Gastrocnemius medialis (tissue), 4 donors: Measurements from ENCODE around the gene EPB42. TPM values are rescaled to one million over a fixed set of nuclear protein-coding genes. Genes with fewer than 3 reads are reported as not detected.

Source experiments
- ATAC-seq, 2 donors: fragments of 150-250 bp; one replicate each; pipeline ENCODE4 v1.9.1; 2016
- DNase-seq, 2 donors: peaks; one replicate each; pipeline ENCODE4 v3.0.0-alpha.2; 2019
- H3K27ac ChIP-seq, 4 donors: fragments of 200-600 bp; sonication (generic); 1 replicate in 1 of 4; 2 replicates in 3 of 4; pipeline ENCODE4 v1.5.1; 2016 to 2018; ENCODE audit warnings: mild to moderate bottlenecking in 2 of 4, moderate library complexity in 1 of 4
- H3K27me3 ChIP-seq, 3 donors: fragments of 200-600 bp; sonication (generic) in 2 of 3; 1 replicate in 1 of 3; 2 replicates in 2 of 3; pipeline versions ENCODE4 v1.5.1 to v1.6.0; 2016 to 2019; ENCODE audit warnings: mild to moderate bottlenecking in 1 of 3, moderate library complexity in 1 of 3
- H3K36me3 ChIP-seq, 2 donors: fragments of 200-600 bp; sonication (generic) in 1 of 2; one replicate each; pipeline ENCODE4 v1.5.1; 2017 to 2018
- H3K4me1 ChIP-seq, 2 donors: fragments of 200-600 bp; sonication (generic) in 1 of 2; one replicate each; pipeline ENCODE4 v1.5.1; 2016 to 2017; ENCODE audit warnings: mild to moderate bottlenecking in 2 of 2
- H3K4me3 ChIP-seq, 4 donors: fragments of 200-600 bp; sonication (generic) in 3 of 4; 1 replicate in 1 of 4; 2 replicates in 3 of 4; pipeline ENCODE4 v1.5.1; 2016 to 2019; ENCODE audit warnings: mild to moderate bottlenecking in 2 of 4
- H3K9me3 ChIP-seq, 3 donors: fragments of 200-600 bp; sonication (generic) in 2 of 3; 1 replicate in 1 of 3; 2 replicates in 2 of 3; pipeline ENCODE4 v1.5.1; 2016 to 2019
- POLR2A ChIP-seq, 2 donors: fragments of 450-650 bp; IDR thresholded peaks; one replicate each; pipeline ENCODE4 v1.6.1; 2017; ENCODE audit warnings: antibody characterized with exemption in 2 of 2, mild to moderate bottlenecking in 2 of 2, moderate library complexity in 2 of 2
- in situ Hi-C, 4 donors: fragments of 200-750 bp; cut with MboI; loops; one replicate each; pipeline versions ENCODE4 v1.15.0 to v1.8.0; 2017; ENCODE audit warnings: low sequenced_read_pairs in 4 of 4
- intact Hi-C: fragments of 100-400 bp; cut with DNase I; formaldehyde crosslinking; loops from one replicate; pipeline ENCODE4 v1.15.1; 2023; ENCODE audit warnings: low total_unique reads
- total RNA-seq, 4 donors: library from RNA; depleted of rRNA; stranded (reverse); fragments of >200 nt; gene quantifications; one replicate each; pipeline versions ENCODE4 v1.1.0 to v1.2.3, GENCODE V29; 2016

The EPB42 gene
- total RNA-seq, 4 donors from 2014 or later = not detected

GRCh38 chr15:43150191-43150929 lies 70.5 kb downstream of the EPB42 start:
- no peak for ATAC-seq

More at GRCh38 chr15:43150191-43150929, 70.5 kb downstream of the EPB42 start:
- no peak for DNase-seq
- intact Hi-C loops = no loop called here
- Histone ChIP-seq H3K9me3 (no peaks in the 10 kb centered on the region), H3K27me3 (no peaks in the 10 kb centered on the region), H3K4me1 (no peaks in the 10 kb centered on the region), H3K36me3 (peaks cover 4 to 36% of the 10 kb centered on the region in 2 donors), H3K27ac (no peak overlapping the region), H3K4me3 (no peak overlapping the region)
- no peak for TF ChIP-seq POLR2A (IDR thresholded peaks at IDR 0.05)
- in situ Hi-C loops = no loop called here

Other genes with a start within 250 kb of the EPB42 start
- gene UBR1, start 115.0 kb downstream of the EPB42 start, total RNA-seq = 10 to 100 TPM; 20.2 to 31.3 (median 22.5) TPM
- 10 to 100 TPM; 13.1 to 16.7 (median 16.3) TPM for gene TMEM62, start 87.4 kb downstream of the EPB42 start, total RNA-seq
- gene CCNDBP1, start 35.6 kb downstream of the EPB42 start, total RNA-seq = 100 to 1,000 TPM in 1 of 4 donors, 10 to 100 TPM in 3; 32.4 to 108 (median 92.6) TPM
- gene TGM5, start 45.9 kb upstream of the EPB42 start, total RNA-seq = 1 to 10 TPM in 1 of 4 donors, not detected in 3; 1.4 TPM
- 1 to 10 TPM in 1 of 4 donors, under 1 TPM in 1, not detected in 2; 0.83 to 3.3 TPM for gene TGM7, start 81.2 kb upstream of the EPB42 start, total RNA-seq
- gene LCMT2, start 109.6 kb upstream of the EPB42 start, total RNA-seq = 1 to 10 TPM; 3.0 to 6.2 (median 5.3) TPM
- gene ZSCAN29, start 150.0 kb upstream of the EPB42 start, total RNA-seq = 10 to 100 TPM; 20.7 to 42.2 (median 25.1) TPM
- 10 to 100 TPM; 13.6 to 16.1 (median 14.7) TPM for gene TUBGCP4, start 150.1 kb upstream of the EPB42 start, total RNA-seq